GM18505 (cell line): ENCODE measurements around the gene ITPRIP.
A peak's percentile ranks its signal among the peaks of the same experiment; 100 is the strongest.

ENCODE experiments used
- ATAC-seq: cut with Tn5 transposase; IDR thresholded peaks from one replicate; pipeline ENCODE4 v1.9.1; 2021; ENCODE audit not compliant: unreplicated experiment
- POLR2A ChIP-seq: IDR thresholded peaks from 4 replicates; pipeline ENCODE4 v1.6.1; 2011; ENCODE audit warnings: borderline replicate concordance; ENCODE audit not compliant: insufficient read depth, insufficient read length; ENCODE audit errors: extremely low read depth

ITPRIP gene

GRCh38 chr10:104350127-104350635, 11.9 kb upstream of the ITPRIP start:
- TF ChIP-seq POLR2A = no peak
- ATAC-seq = peak; percentile 35

GRCh38 chr10:104349623-104350126, 11.4 kb upstream of the ITPRIP start:
- peak; percentile 54 for ATAC-seq
- no peak for TF ChIP-seq POLR2A

- no peak for TF ChIP-seq POLR2A
- ATAC-seq = no peak
These were observed 10.3 kb upstream of the ITPRIP start for GRCh38 chr10:104348601-104349000.

GRCh38 chr10:104347295-104348045, 9.2 kb upstream of the ITPRIP start:
- no peak for TF ChIP-seq POLR2A
- ATAC-seq = no peak

- no peak for TF ChIP-seq POLR2A
- no peak for ATAC-seq
These were observed 7.7 kb upstream of the ITPRIP start for GRCh38 chr10:104345941-104346340.

- no peak for TF ChIP-seq POLR2A
- no peak for ATAC-seq
These were observed 7.2 kb upstream of the ITPRIP start for GRCh38 chr10:104345515-104345914.

GRCh38 chr10:104344219-104344618, 6.0 kb upstream of the ITPRIP start:
- no peak for ATAC-seq
- TF ChIP-seq POLR2A = no peak

GRCh38 chr10:104342941-104343411, 4.7 kb upstream of the ITPRIP start:
- no peak for ATAC-seq
- TF ChIP-seq POLR2A = no peak

- TF ChIP-seq POLR2A = no peak
- ATAC-seq = no peak
These were observed 2.4 kb upstream of the ITPRIP start for GRCh38 chr10:104340641-104341040.

GRCh38 chr10:104340111-104340526, 1.9 kb upstream of the ITPRIP start:
- ATAC-seq = no peak
- no peak for TF ChIP-seq POLR2A

GRCh38 chr10:104339469-104340110, 1.3 kb upstream of the ITPRIP start:
- TF ChIP-seq POLR2A = no peak
- no peak for ATAC-seq

- peak; percentile 40 for ATAC-seq
- TF ChIP-seq POLR2A = no peak
These were observed 712 bp downstream of the ITPRIP start for GRCh38 chr10:104337521-104337984.

- peak; percentile 23 for ATAC-seq
These were observed 1.3 kb downstream of the ITPRIP start for GRCh38 chr10:104336821-104337467.

More at GRCh38 chr10:104336821-104337467, 1.3 kb downstream of the ITPRIP start:
- TF ChIP-seq POLR2A = no peak
